Stimulated activated CD8-positive, alpha-beta memory T cell treated with anti-CD3 and anti-CD28 coated beads, Interleukin-12 subunit alpha, Interleukin-12 subunit beta, amount 100 ng/mL, for 24 hours (primary cell): ENCODE measurements around the gene UTF1.
"Not testable (repeated sequence)": the region's sequence is repeated elsewhere in the genome, so short reads cannot be mapped to it uniquely, and the experiment has no call there.

Source experiments
- DNase-seq: peaks from one replicate; pipeline ENCODE4 v3.0.0-alpha.2; 2020; ENCODE audit errors: extremely low read depth

UTF1 gene

GRCh38 chr10:133227256-133227655 lies 2.8 kb upstream of the UTF1 start:
- no peak for DNase-seq

- no peak for DNase-seq
Observed at GRCh38 chr10:133229265-133230043, 563 bp upstream of the UTF1 start.

GRCh38 chr10:133230387-133231195 lies 574 bp downstream of the UTF1 start:
- no peak for DNase-seq

- no peak for DNase-seq
Observed at GRCh38 chr10:133231244-133231945, 1.4 kb downstream of the UTF1 start.

- DNase-seq, result no peak
Observed at GRCh38 chr10:133231946-133232574, 2.0 kb downstream of the UTF1 start.

- DNase-seq, result not testable (repeated sequence)
Observed at GRCh38 chr10:133234796-133235195, 4.8 kb downstream of the UTF1 start.

- DNase-seq, result no peak
Observed at GRCh38 chr10:133235265-133235855, 5.3 kb downstream of the UTF1 start.

GRCh38 chr10:133235932-133236331 lies 5.9 kb downstream of the UTF1 start:
- DNase-seq, result no peak

GRCh38 chr10:133236401-133237240 lies 6.6 kb downstream of the UTF1 start:
- DNase-seq, result no peak

- DNase-seq, result no peak
Observed at GRCh38 chr10:133237241-133237587, 7.2 kb downstream of the UTF1 start.

- no peak for DNase-seq
Observed at GRCh38 chr10:133237588-133238465, 7.8 kb downstream of the UTF1 start, which contains the start of gene VENTX. VENTX (plus strand) TSS chr10:133237855; CDS start chr10:133237915, 60 bp downstream.

- DNase-seq, result no peak
Observed at GRCh38 chr10:133238466-133238804, 8.4 kb downstream of the UTF1 start.

- no peak for DNase-seq
Observed at GRCh38 chr10:133239990-133240389, 10.0 kb downstream of the UTF1 start.

- no peak for DNase-seq
Observed at GRCh38 chr10:133241501-133242205, 11.6 kb downstream of the UTF1 start.

GRCh38 chr10:133242611-133243356 lies 12.8 kb downstream of the UTF1 start:
- no peak for DNase-seq

- DNase-seq, result no peak
Observed at GRCh38 chr10:133243593-133243992, 13.6 kb downstream of the UTF1 start.

- DNase-seq, result no peak
Observed at GRCh38 chr10:133245439-133246235, 15.6 kb downstream of the UTF1 start.

- DNase-seq, result no peak
Observed at GRCh38 chr10:133246236-133246626, 16.2 kb downstream of the UTF1 start.
